SK-N-SH (cell line): ENCODE measurements around the gene OR6C74.

Experiments used
- EZH2phosphoT487 ChIP-seq: fragments of 200-600 bp; sonication (generic); IDR thresholded peaks from 2 replicates; pipeline ENCODE4 v1.6.1; 2017; ENCODE audit warnings: low read depth, mixed run types, mild to moderate bottlenecking, antibody characterized with exemption, moderate library complexity, borderline replicate concordance
- FOXJ3 ChIP-seq: sonication (generic); formaldehyde crosslinking; IDR thresholded peaks from 2 replicates; pipeline ENCODE4 v1.5.1; 2020; ENCODE audit warnings: mild to moderate bottlenecking, missing genetic modification reagents
- GABPA ChIP-seq: IDR thresholded peaks from 2 replicates; pipeline ENCODE4 v1.4.0; 2012; ENCODE audit warnings: low read depth, mild to moderate bottlenecking
- MAX ChIP-seq: IDR thresholded peaks from 2 replicates; pipeline ENCODE4 v1.4.0; 2012; ENCODE audit warnings: low read depth
- MEF2A ChIP-seq: IDR thresholded peaks from 2 replicates; pipeline ENCODE4 v1.4.0; 2012; ENCODE audit warnings: low read depth, borderline replicate concordance
- NRF1 ChIP-seq: IDR thresholded peaks from 2 replicates; pipeline ENCODE4 v1.6.1; 2012; ENCODE audit warnings: low read depth, mild to moderate bottlenecking, low read length
- POLR2AphosphoS5 ChIP-seq: IDR thresholded peaks from 2 replicates; pipeline ENCODE4 v1.6.1; 2012; ENCODE audit warnings: low read depth, low read length
- RAD21 ChIP-seq: IDR thresholded peaks from 2 replicates; pipeline ENCODE4 v1.6.1; 2012; ENCODE audit warnings: mild to moderate bottlenecking, low read length
- SMC3 ChIP-seq: IDR thresholded peaks from 2 replicates; pipeline ENCODE4 v1.6.1; 2012; ENCODE audit warnings: low read depth, low read length, improper control_type of control experiment
- TAF1 ChIP-seq: IDR thresholded peaks from 2 replicates; pipeline ENCODE4 v1.6.1; 2012; ENCODE audit warnings: low read depth, mild to moderate bottlenecking, low read length, moderate library complexity, borderline replicate concordance
- TCF12 ChIP-seq: IDR thresholded peaks from 2 replicates; pipeline ENCODE4 v1.4.0; 2012
- USF2 ChIP-seq: fragments of 150-350 bp; IDR thresholded peaks from 2 replicates; pipeline ENCODE4 v1.6.1; 2017; ENCODE audit warnings: antibody characterized with exemption, low read length, low read depth, borderline replicate concordance
- YY1 ChIP-seq: IDR thresholded peaks from 2 replicates; pipeline ENCODE4 v1.4.0; 2012; ENCODE audit warnings: low read depth, mild to moderate bottlenecking
- TF ChIP-seq, protein P1 (sequence below): fragments of 200-600 bp; sonication (generic); IDR thresholded peaks from 2 replicates; pipeline ENCODE4 v1.6.1; 2017; ENCODE audit warnings: antibody characterized with exemption, mild to moderate bottlenecking, moderate library complexity

GRCh38 chr12:55246159-55246558, 1.8 kb downstream of the OR6C74 start:
- TF ChIP-seq EZH2phosphoT487: no peak
- TF ChIP-seq SMC3: no peak
- TF ChIP-seq, protein P1, sequence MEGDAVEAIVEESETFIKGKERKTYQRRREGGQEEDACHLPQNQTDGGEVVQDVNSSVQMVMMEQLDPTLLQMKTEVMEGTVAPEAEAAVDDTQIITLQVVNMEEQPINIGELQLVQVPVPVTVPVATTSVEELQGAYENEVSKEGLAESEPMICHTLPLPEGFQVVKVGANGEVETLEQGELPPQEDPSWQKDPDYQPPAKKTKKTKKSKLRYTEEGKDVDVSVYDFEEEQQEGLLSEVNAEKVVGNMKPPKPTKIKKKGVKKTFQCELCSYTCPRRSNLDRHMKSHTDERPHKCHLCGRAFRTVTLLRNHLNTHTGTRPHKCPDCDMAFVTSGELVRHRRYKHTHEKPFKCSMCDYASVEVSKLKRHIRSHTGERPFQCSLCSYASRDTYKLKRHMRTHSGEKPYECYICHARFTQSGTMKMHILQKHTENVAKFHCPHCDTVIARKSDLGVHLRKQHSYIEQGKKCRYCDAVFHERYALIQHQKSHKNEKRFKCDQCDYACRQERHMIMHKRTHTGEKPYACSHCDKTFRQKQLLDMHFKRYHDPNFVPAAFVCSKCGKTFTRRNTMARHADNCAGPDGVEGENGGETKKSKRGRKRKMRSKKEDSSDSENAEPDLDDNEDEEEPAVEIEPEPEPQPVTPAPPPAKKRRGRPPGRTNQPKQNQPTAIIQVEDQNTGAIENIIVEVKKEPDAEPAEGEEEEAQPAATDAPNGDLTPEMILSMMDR: no peak
- TF ChIP-seq TCF12: no peak
- no peak for TF ChIP-seq USF2
- no peak for TF ChIP-seq TAF1
- TF ChIP-seq RAD21: no peak
- no peak for TF ChIP-seq FOXJ3 (CRISPR knock-in tag)
- no peak for TF ChIP-seq POLR2AphosphoS5
- TF ChIP-seq NRF1: no peak
- TF ChIP-seq YY1: no peak
- no peak for TF ChIP-seq MEF2A
- no peak for TF ChIP-seq MAX
- no peak for TF ChIP-seq GABPA
